ENCODE results near the gene VTI1B. TPM values are rescaled to one million over a fixed set of nuclear protein-coding genes. Genes with fewer than 3 reads are reported as not detected.

Gene VTI1B
- total and polyA plus RNA-seq, 4 donors: 43.9 to 105 (median 67.5) TPM

- no peak overlapping the region for H3K4me3 ChIP-seq
- 69 to 88% methylated on average over 10 of the region's 10 CpGs for WGBS, 2 donors
- TF ChIP-seq CTCF (IDR thresholded peaks at IDR 0.05; ENCODE audit: control extremely low read depth, extremely low read depth): no peak
Measured at GRCh38 chr14:67609642-67610310, 64.7 kb downstream of the VTI1B start.

GRCh38 chr14:67607646-67608045 lies 66.8 kb downstream of the VTI1B start:
- H3K4me3 ChIP-seq: no peak overlapping the region
- H3K9me3 ChIP-seq (ENCODE audit: control insufficient read depth in 4 of 4, insufficient read depth in 3 of 4, low read length in 3 of 4): no peaks in the 10 kb centered on the region
- no peak for TF ChIP-seq CTCF (IDR thresholded peaks at IDR 0.05; ENCODE audit: control extremely low read depth, extremely low read depth)
- 92 to 97% methylated on average over 5 of the region's 5 CpGs for WGBS, 2 donors
- no peaks in the 10 kb centered on the region for H3K4me1 ChIP-seq (ENCODE audit: control insufficient read depth in 5 of 5, insufficient read depth in 5 of 5, low read length in 5 of 5)
- no peak overlapping the region for H3K9ac ChIP-seq (ENCODE audit: insufficient read depth in 1 of 2, low read length in 2 of 2)
- H3K36me3 ChIP-seq (ENCODE audit: control insufficient read depth in 4 of 4, insufficient read depth in 4 of 4, low read length in 4 of 4): no peaks in the 10 kb centered on the region
- peaks cover 0 to 2% (median 0%) of the 10 kb centered on the region in 3 donors for H3K27me3 ChIP-seq (ENCODE audit: control insufficient read depth in 3 of 3, insufficient read depth in 3 of 3, low read length in 2 of 3)
- no peak overlapping the region for H3K27ac ChIP-seq (ENCODE audit: low read depth in 1 of 2, low read length in 1 of 2)
- no peak for DNase-seq
- no peak for ATAC-seq (ENCODE audit: insufficient read depth, low FRiP score)

More at GRCh38 chr14:67609642-67610310, 64.7 kb downstream of the VTI1B start:
- no peaks in the 10 kb centered on the region for H3K9me3 ChIP-seq (ENCODE audit: control insufficient read depth in 4 of 4, insufficient read depth in 3 of 4, low read length in 3 of 4)
- no peaks in the 10 kb centered on the region for H3K4me1 ChIP-seq (ENCODE audit: control insufficient read depth in 5 of 5, insufficient read depth in 5 of 5, low read length in 5 of 5)
- H3K27ac ChIP-seq (ENCODE audit: low read depth in 1 of 2, low read length in 1 of 2): no peak overlapping the region
- ATAC-seq (ENCODE audit: insufficient read depth, low FRiP score) (no peak), DNase-seq (no peak)
- H3K9ac ChIP-seq (ENCODE audit: insufficient read depth in 1 of 2, low read length in 2 of 2): no peak overlapping the region
- peaks cover 0 to 2% (median 0%) of the 10 kb centered on the region in 3 donors for H3K27me3 ChIP-seq (ENCODE audit: control insufficient read depth in 3 of 3, insufficient read depth in 3 of 3, low read length in 2 of 3)
- H3K36me3 ChIP-seq (ENCODE audit: control insufficient read depth in 4 of 4, insufficient read depth in 4 of 4, low read length in 4 of 4): no peaks in the 10 kb centered on the region

GRCh38 chr14:67602995-67603545 lies 71.4 kb downstream of the VTI1B start:
- no peak for ATAC-seq (ENCODE audit: insufficient read depth, low FRiP score)
- H3K36me3 ChIP-seq (ENCODE audit: control insufficient read depth in 4 of 4, insufficient read depth in 4 of 4, low read length in 4 of 4): no peaks in the 10 kb centered on the region
- no peak overlapping the region for H3K27ac ChIP-seq (ENCODE audit: low read depth in 1 of 2, low read length in 1 of 2)
- 73 to 75% methylated on average over 5 of the region's 5 CpGs for WGBS, 2 donors
- TF ChIP-seq CTCF (IDR thresholded peaks at IDR 0.05; ENCODE audit: control extremely low read depth, extremely low read depth): no peak
- H3K27me3 ChIP-seq (ENCODE audit: control insufficient read depth in 3 of 3, insufficient read depth in 3 of 3, low read length in 2 of 3): peaks cover 0 to 2% (median 0%) of the 10 kb centered on the region in 3 donors
- H3K9me3 ChIP-seq (ENCODE audit: control insufficient read depth in 4 of 4, insufficient read depth in 3 of 4, low read length in 3 of 4): no peaks in the 10 kb centered on the region
- no peak for DNase-seq
- H3K4me1 ChIP-seq (ENCODE audit: control insufficient read depth in 5 of 5, insufficient read depth in 5 of 5, low read length in 5 of 5): peaks cover 0 to 8% (median 0%) of the 10 kb centered on the region in 5 donors
- no peak overlapping the region for H3K4me3 ChIP-seq
- H3K9ac ChIP-seq (ENCODE audit: insufficient read depth in 1 of 2, low read length in 2 of 2): no peak overlapping the region
